GM19193 (cell line): ENCODE data around the gene CBX6.
A peak's percentile ranks its signal among the peaks of the same experiment; 100 is the strongest.

Experiments
- POLR2A ChIP-seq: IDR thresholded peaks from 4 replicates; pipeline ENCODE4 v1.6.1; 2011; ENCODE audit not compliant: insufficient read depth, insufficient read length; ENCODE audit errors: extremely low read depth

CBX6 gene

GRCh38 chr22:38872172-38872830, at the start of gene CBX6:
Gene CBX6, minus strand, starts transcription at chr22:38872216. Its CDS starts 26 bp downstream, at chr22:38872190.
- peak; percentile 72 for TF ChIP-seq POLR2A

GRCh38 chr22:38921806-38922205, 49.8 kb upstream of the CBX6 start:
- TF ChIP-seq POLR2A: no peak

GRCh38 chr22:38921120-38921519, 49.1 kb upstream of the CBX6 start:
- TF ChIP-seq POLR2A: no peak

- TF ChIP-seq POLR2A: no peak
Observed at GRCh38 chr22:38919631-38920190, 47.7 kb upstream of the CBX6 start.

GRCh38 chr22:38911434-38911833, 39.4 kb upstream of the CBX6 start:
- no peak for TF ChIP-seq POLR2A

GRCh38 chr22:38907767-38908166, 35.8 kb upstream of the CBX6 start:
- no peak for TF ChIP-seq POLR2A

- no peak for TF ChIP-seq POLR2A
Observed at GRCh38 chr22:38906052-38906451, 34.0 kb upstream of the CBX6 start.

- no peak for TF ChIP-seq POLR2A
Observed at GRCh38 chr22:38901111-38901641, 29.2 kb upstream of the CBX6 start.

- no peak for TF ChIP-seq POLR2A
Observed at GRCh38 chr22:38900677-38901076, 28.7 kb upstream of the CBX6 start.

- no peak for TF ChIP-seq POLR2A
Observed at GRCh38 chr22:38891256-38891655, 19.2 kb upstream of the CBX6 start.

- no peak for TF ChIP-seq POLR2A
Observed at GRCh38 chr22:38890377-38890776, 18.4 kb upstream of the CBX6 start.

GRCh38 chr22:38886333-38886732, 14.3 kb upstream of the CBX6 start:
- TF ChIP-seq POLR2A: no peak

GRCh38 chr22:38882972-38883622, 11.1 kb upstream of the CBX6 start:
- TF ChIP-seq POLR2A: no peak

GRCh38 chr22:38881997-38882879, 10.2 kb upstream of the CBX6 start:
- TF ChIP-seq POLR2A: no peak

GRCh38 chr22:38881464-38881871, 9.5 kb upstream of the CBX6 start:
- no peak for TF ChIP-seq POLR2A
